ENCODE results near the gene CAPN9.
A peak's percentile ranks its signal among the peaks of the same experiment; 100 is the strongest.

The CAPN9 gene

GRCh38 chr1:230791986-230792564 lies 44.9 kb downstream of the CAPN9 start:
- TF ChIP-seq CTCF (IDR thresholded peaks at IDR 0.05; ENCODE audit: low read depth, low read length, missing control alignments), result no peak
- DNase-seq (ENCODE audit: extremely low read depth, low read depth), result no peak
- no peak overlapping the region for H3K4me3 ChIP-seq (replicated peaks; ENCODE audit: low read depth, low read length)

DNA sequence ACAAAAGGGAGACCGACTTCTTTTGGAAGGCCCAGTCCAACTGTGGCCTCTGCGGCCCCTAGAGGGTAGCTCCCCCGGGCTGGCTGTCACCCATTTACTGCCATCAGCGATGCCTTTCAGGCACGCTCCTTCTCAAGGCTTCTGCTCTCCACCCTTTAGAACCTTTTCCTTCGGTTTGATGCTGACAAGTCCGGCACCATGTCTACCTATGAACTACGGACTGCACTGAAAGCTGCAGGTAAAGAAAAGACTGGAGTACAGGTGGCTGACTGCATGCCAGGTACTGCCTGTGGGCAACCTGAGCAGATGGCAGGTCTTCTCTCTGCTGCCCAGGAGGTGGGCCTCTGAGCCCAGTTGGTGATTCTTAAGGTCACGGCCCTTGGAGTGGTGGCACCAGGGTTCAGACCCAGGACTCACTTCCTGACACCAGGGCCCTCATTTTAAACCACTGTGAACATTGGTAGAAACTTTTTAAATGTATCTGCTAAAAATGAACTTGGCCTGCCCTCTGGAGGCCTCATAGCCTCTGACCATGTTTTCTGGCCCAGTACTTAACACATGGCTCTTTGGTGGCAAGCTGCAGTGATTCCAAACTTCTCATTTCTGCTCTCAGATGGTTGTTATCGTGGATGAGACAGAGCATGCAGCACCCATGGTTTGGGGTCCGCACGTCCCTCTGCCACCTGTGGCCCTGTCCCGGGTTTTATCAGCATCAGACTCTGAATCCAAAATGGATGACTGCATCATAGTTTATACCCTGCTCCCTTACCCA lies 45.7 kb downstream of the CAPN9 start:
- no peak overlapping the region for H3K4me3 ChIP-seq (replicated peaks; ENCODE audit: low read depth, low read length)
- TF ChIP-seq CTCF (IDR thresholded peaks at IDR 0.05; ENCODE audit: low read depth, low read length, missing control alignments), result peak; percentile 6
- no peak for DNase-seq (ENCODE audit: extremely low read depth, low read depth)

- DNase-seq (ENCODE audit: extremely low read depth, low read depth), result no peak
- TF ChIP-seq CTCF (IDR thresholded peaks at IDR 0.05; ENCODE audit: low read depth, low read length, missing control alignments), result no peak
- H3K4me3 ChIP-seq (replicated peaks; ENCODE audit: low read depth, low read length), result no peak overlapping the region
Measured at GRCh38 chr1:230793463-230793745, 46.2 kb downstream of the CAPN9 start.

DNA sequence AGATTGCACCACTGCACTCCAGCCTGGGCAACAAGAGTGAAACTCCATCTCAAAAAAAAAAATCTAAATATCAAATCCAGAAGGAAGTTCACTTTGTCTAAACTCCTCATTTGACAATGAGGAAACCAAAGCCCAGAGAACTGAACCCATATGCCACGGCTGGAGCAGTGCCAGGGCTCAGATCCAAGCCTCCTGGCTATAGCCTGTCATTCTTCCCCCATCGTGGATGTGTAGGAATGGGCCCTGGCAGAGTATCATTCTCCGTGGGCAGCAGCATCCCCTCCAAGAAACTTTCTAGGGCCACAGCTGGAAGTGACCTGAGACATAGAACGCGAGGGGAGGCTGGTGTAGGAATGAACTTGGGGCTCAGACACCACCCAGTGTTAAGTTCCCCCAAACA lies 47.2 kb downstream of the CAPN9 start:
- no peak for DNase-seq (ENCODE audit: extremely low read depth, low read depth)
- no peak overlapping the region for H3K4me3 ChIP-seq (replicated peaks; ENCODE audit: low read depth, low read length)

DNA sequence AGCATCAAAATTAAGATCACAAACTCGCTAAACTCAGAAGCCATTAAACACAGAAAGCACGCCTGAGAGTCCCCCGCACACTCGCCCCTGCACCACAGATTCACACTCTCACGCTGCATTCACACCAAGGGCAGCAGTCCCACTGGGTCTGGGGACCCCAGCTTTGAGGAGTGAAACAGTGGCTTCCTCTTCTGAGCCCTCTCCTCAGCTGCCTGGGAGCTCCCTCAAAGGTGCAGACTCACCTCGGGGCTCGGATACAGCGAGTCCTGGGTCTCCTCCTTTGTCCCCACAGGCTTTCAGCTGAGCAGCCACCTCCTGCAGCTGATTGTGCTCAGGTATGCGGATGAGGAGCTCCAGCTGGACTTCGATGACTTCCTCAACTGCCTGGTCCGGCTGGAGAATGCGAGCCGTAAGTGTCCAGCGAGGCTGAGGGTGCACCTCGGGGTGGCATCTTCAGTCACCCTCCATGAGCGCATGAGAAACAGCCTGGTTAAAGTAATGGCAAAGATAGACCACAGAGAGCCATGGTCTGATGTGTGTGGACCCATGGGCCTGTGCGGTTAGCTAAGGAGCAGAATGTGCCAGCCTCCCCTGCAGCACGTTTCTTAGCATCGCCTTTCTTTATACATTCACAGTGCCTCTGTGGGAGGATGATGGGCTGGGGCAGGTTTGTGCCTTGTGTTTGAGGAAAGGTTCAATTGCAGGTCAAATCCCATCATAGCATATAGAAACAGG lies 47.9 kb downstream of the CAPN9 start:
- H3K4me3 ChIP-seq (replicated peaks; ENCODE audit: low read depth, low read length), result no peak overlapping the region
- no peak for TF ChIP-seq CTCF (IDR thresholded peaks at IDR 0.05; ENCODE audit: low read depth, low read length, missing control alignments)
- no peak for DNase-seq (ENCODE audit: extremely low read depth, low read depth)

More for the DNA sequence above, 47.2 kb downstream of the CAPN9 start:
- TF ChIP-seq CTCF (IDR thresholded peaks at IDR 0.05; ENCODE audit: low read depth, low read length, missing control alignments), result no peak

DNA sequence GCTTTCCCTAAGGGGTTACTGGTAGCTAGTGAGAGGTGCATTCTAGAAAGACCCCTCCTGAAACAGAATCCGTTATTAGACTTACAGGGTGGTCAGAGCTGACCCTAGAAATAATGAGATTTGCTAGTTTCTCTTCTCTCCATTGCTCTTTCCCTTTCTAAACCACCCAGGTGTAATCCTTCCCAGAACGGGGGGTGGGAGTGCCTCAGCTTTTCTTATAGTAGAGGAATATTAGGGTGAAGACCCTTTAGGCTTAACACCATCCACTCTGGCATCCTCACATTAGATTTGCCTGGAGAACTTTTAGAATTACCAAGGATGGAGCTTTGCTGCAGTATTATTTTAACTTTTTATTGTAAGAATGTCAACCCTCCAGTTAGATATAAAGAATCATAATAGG lies 49.4 kb downstream of the CAPN9 start:
- DNase-seq (ENCODE audit: extremely low read depth, low read depth), result no peak
- TF ChIP-seq CTCF (IDR thresholded peaks at IDR 0.05; ENCODE audit: low read depth, low read length, missing control alignments), result no peak
- H3K4me3 ChIP-seq (replicated peaks; ENCODE audit: low read depth, low read length), result no peak overlapping the region

Data from HFF-Myc (cell line).